Gastroesophageal sphincter (tissue), 3 donors: Measurements from ENCODE around the gene RMDN2.

ENCODE experiments used
- CTCF ChIP-seq, 4 experiments: fragments of 200-600 bp in 2 of 4; fragments of 450-650 bp in 2 of 4; sonication (generic) in 1 of 4; IDR thresholded peaks; one replicate each; pipeline ENCODE4 v1.5.1; 2017 to 2019; ENCODE audit warnings: antibody characterized with exemption in 4 of 4, mild to moderate bottlenecking in 2 of 4, moderate library complexity in 2 of 4
- POLR2A ChIP-seq, 2 donors: fragments of 450-650 bp; IDR thresholded peaks; one replicate each; pipeline ENCODE4 v1.6.1; 2017; ENCODE audit warnings: antibody characterized with exemption in 2 of 2, mild to moderate bottlenecking in 2 of 2, moderate library complexity in 1 of 2
- POLR2AphosphoS5 ChIP-seq: sonication (generic); formaldehyde crosslinking; IDR thresholded peaks from one replicate; pipeline ENCODE4 v1.6.1; 2017; ENCODE audit warnings: antibody characterized with exemption

DNA sequence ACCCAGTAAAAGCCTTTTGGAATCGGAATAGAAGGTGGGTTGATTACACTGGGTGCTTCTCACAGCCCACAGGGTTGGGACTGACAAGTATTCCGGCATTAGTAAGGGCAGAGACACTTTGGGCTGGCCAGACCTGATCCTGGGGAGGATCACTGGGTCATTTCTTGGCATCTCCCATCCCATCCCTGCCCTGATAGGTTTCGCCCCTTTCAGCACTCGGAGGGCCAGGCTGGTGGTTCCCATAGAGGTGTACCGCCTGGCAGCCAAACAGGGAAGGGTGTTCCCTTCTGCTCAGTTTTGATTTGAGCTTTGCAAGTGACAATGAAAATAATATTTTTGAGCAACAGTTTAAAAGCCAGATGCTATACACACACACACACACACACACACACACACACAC is 113.6 kb downstream of the RMDN2 start:
- TF ChIP-seq POLR2A (IDR thresholded peaks at IDR 0.05) (no peak), CTCF (IDR thresholded peaks at IDR 0.05) (no peak), POLR2AphosphoS5 (no peak)
